Measurements from ENCODE around the gene RAI1.

The RAI1 gene

DNA sequence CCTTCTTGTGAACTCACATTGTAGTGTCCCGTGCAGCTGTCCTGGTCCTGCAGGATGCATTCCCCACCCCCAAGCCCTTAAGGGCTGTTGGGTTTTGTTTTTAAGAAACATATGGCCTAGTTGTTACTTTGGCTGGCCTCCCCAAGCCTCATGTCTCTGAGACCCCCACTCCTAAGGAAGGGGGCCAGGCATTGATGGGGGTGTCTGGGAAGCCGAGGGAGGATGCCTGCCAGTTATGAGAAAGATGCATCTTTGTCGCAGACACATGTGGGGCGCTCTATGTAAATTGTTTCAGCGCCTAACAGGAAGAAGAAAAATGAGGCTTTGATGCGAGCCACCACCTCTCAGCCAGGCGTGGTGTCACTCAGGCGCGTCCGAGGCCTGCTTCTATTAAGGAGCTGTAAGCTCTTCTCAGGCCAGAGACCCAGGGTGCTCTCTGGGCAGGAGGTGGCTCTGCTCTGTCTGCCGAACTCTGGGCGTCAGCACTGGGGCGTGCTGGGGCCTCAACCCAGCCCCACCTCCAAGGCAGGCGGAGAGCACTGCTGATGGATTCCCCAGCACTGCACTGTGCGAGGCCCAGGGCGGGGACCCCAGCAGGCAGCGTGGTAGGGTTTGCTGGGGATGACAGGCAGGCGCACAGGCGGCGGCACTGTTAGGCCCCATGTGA lies 85.0 kb downstream of the RAI1 start:
- DNase-seq (ENCODE audit: low read depth, low spot score) = no peak

DNA sequence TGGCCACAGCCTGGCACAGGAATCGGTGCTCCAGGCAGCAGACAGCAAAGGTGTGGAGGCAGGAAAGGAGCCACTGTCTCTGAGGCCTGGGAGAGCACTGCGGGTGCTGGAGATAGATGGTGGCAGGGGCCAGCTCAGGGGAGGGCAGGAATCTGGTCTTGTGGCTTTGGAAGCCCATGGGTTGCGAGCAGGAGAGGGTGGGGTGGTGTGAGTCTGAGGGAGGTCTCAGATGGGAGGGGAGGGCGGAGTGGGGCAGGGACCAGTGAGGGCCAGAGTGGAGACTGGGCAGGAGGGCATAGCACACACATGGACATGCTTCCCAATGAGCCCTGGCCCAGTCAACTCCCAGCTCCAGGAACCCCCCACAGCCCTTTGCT lies 85.5 kb downstream of the RAI1 start:
- no peak for DNase-seq (ENCODE audit: low read depth, low spot score)

DNA sequence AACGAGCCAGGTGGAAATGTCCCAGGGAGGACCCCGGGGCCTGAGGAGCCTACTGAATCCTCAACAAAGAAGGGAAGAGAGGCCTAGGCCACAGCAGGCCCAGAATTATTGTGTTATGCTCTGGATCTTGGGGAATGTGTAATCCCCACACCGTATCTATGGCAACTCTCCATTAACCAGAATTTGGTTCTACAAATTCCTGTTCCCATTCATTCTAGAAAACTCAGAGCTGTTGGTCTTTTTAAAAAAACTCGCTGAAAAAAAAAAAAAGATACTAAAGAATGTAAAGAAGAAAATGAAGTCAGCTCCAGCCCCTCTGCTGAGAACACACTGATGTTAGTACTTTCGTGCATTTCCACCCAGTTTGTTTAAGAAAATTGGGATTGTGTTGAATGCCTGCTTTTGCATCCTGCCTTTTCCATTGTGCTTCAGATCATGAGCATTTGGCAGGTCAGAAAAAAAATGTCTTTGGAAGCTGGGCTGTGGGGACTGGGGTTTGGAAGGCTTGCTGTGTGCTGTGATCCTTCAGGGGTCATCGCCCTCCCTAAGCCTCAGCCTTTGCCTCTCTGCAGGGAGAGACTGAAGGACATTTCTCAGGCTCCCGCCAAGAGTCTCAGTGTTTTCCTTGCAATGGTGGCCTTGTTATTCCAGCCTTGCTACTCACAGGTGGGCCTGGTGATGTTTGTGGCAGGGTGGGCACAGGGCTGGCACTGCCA lies 86.1 kb downstream of the RAI1 start:
- no peak for DNase-seq (ENCODE audit: low read depth, low spot score)

DNA sequence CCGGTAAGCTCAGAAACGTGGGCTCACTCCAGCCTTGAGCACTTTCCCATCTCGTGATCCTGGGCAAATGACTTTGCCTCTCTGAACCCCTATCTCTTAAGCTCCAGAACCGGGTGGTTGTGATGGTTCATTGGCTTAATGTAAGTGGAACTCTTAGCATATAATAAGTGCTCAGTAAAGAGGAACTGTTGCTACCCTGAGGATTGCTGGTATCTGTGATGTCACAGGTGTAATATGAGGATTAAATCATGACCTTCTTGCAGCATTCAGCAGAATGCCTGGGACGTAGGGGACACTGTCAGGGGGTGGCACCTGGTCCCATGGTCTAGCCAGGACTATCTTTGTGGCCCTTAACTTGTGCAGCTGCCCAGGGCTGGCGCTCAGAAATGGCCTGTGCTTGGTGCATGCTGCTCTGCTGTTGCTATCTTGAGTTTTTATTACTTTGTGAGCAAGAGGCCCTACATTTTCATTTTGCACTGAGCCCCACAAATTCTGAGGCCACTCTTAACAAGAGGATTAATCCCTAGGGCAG lies 86.7 kb downstream of the RAI1 start:
- no peak for DNase-seq (ENCODE audit: low read depth, low spot score)

DNA sequence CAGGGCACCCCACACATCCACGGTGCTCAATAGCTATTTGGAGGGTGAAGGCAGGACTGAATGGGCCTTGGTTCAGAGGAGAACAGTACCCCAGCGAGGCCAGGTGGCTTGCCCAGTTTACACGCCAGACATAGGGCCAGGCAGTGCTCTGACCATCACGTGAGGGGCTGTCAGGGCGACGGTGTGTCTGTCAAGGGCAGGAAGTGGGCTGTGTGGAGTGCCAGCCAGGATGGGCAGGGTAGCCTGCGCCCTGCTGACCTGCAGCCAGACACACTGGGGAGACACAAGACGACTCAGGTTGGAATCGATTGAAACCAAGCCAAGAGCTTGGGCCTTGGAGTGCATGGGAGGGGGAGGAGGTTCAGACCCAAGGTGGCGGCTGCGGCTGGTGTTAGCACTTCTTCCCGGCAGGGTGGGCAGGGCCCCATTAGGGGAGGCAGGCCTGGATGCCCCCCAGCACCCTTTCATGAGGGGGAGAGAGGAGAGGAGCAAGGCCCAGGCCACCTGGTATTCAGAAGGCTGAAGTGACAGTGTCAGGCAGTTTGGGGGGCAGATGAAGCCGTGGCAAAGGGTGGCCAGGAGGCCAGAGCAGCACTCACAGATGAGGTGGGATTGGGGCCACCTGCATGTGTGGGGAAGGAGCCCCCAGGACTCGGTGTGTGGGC lies 87.3 kb downstream of the RAI1 start:
- no peak for DNase-seq (ENCODE audit: low read depth, low spot score)

DNA sequence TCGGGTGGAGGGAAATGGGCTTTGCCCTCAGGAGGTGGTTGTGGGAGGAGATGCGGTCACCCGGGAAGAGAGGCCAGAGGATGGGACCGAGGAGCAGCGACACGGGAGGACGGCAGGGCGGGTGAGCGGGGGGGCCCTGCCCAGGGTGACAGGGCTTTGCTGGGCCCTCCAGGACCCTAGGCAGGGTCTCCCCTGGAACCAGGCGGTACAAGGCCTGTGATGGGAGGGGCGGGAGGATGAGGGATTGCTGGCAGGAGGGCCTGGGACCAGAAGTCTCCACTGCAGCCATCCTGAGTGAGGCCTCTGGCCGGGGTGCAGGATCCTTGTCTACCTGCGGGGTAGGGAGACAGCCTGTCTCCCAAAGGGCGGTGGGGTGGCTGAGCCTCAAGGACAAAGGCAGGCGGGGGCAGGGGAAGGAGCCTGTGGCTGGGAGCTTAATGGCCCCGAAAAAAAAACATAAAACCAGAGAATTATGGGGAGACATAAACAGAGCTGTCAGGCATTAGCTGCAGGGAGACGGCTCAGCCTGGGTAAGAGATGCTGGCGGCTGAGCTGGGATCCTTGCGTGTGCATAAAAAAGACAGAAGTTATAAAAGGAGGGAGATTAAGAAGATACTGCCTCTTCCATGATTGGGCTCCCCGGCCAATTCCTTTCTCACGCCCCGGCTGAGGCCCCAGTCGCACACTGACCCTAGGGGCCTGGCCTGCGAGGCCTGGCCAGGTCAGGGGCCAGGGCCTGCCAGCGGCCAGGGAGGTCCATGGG lies 88.8 kb downstream of the RAI1 start:
- no peak for DNase-seq (ENCODE audit: low read depth, low spot score)

DNA sequence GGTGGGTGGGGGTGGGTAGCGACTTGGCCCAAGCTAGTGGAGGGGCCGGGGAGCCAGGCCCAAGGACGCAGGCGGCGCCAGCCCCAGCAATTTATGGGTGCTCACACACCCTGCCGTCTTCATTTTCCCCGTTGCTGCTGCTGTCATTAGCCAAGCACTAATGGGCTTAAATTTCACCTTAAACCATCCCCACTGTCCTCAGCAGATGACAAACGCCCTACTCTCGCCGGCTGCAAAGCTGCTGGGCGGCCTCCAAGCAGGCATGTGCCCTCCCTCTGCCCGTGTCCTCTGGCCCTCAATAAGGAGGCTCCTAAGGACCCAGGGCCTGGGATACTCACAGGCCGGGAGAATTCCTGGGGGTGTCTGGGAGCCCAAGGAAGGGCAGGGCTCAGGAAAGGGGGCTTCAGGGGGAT lies 89.4 kb downstream of the RAI1 start:
- DNase-seq (ENCODE audit: low read depth, low spot score) = no peak

DNA sequence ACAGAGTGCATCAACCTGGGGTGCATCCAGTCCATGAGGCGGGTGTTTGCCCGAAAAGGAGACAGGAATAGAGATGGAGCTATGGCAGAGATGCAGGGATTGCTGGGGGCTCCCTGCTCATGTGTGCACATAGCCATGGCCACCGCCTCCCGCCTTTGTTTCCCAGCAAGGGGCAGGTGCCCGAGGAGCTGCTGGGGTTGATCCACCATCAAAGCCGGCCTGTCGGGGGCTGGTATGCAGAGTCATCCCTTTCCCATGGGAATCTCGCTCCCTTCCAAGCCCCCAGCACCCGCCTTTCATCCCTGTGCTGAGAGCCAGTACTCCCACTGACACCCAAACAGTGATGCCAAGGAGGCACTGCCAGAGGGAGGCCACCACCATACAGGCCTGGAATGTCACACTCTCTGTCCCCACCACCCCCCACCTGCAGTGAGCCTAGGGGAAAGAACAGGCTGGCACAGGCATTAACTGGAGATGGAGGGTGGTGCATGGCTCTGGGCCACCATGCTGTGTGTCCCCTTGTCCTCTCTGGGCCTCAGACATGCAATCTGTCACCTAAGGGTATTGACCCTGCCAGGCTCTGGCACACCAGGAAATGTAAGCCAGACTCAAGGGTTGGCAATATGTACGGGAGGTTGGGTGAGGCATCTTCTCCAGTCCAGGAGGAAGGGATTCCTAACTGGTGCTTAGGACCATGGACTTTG lies 90.4 kb downstream of the RAI1 start:
- DNase-seq (ENCODE audit: low read depth, low spot score) = no peak

DNA sequence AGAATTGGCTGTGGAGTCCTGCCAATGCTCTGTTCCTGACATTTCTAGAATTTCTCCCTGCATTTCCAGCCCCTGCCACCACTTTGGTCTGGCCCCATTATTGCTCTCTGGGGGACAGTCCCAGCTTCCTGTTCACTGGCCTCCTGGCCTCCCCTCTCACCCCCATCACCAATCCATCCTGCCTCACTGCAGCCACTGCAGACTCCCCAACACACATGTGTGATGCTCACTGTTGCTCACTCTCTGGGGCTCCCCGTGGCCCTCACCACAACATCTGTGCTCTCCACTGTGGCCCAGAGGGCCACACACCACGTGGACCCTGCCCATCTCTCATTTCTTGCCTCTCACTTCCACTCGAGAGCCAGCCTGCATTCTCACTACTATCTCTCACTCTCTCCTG lies 91.0 kb downstream of the RAI1 start:
- DNase-seq (ENCODE audit: low read depth, low spot score) = no peak

DNA sequence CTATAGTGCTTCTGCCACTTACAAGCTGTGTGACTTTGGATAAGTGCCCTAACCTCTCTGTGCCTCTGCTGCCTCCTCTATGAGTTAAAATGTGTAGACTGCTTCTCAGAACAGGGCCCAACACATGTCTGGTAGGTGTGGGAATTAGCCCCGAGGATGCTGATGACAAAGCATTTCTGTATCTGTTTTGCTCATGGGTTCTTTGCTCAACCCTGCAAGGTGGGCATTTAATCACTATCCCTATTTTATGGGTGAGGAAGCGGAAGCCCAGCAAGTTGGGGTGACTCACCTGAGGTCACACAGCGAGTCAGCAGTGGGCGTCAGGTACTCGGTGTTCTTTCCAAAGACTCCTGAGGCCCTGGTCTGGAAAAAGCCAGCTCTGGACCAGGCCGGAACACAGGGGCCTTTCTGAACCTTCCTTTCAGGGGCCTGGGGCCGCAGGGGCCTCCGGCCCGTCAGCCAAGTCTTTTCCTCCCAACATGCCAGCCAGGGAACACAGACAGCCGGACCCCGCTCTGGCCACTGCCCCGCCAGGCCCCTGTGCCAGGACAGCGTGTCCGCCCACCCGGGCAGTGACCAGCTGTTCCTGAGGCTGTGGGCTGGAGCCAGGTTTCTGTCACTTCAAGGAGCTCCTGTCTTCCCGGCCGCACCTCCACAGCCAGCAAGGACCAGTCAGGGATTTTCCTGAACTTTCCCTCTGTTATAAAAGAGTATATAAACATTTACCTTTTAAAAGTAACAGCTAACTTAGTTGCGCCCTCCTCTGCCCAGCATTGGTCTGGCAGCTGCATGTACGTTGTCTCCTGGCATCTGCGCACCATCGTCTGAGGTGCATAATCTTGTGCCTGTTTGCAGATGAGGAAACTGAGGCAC lies 93.0 kb downstream of the RAI1 start:
- DNase-seq (ENCODE audit: low read depth, low spot score) = no peak

DNA sequence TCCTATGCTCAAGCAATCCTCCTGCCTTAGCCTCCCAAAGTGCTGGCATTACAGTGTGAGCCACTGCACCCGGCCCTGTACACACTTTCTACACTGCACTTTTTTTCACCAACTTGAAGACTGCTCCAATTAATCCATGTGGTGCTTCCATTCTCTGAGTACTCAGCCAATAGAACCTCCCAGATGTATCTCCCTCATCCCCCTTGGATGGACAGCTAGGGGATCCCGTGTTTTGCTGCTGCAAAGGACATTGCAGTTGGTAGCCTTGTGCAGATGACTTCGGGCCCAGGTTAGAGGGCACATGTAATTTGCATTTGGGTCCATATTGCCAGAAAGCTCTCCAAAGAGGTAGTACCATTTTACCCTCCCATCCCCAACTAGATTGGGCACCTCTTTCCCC lies 95.6 kb downstream of the RAI1 start:
- no peak for DNase-seq (ENCODE audit: low read depth, low spot score)

DNA sequence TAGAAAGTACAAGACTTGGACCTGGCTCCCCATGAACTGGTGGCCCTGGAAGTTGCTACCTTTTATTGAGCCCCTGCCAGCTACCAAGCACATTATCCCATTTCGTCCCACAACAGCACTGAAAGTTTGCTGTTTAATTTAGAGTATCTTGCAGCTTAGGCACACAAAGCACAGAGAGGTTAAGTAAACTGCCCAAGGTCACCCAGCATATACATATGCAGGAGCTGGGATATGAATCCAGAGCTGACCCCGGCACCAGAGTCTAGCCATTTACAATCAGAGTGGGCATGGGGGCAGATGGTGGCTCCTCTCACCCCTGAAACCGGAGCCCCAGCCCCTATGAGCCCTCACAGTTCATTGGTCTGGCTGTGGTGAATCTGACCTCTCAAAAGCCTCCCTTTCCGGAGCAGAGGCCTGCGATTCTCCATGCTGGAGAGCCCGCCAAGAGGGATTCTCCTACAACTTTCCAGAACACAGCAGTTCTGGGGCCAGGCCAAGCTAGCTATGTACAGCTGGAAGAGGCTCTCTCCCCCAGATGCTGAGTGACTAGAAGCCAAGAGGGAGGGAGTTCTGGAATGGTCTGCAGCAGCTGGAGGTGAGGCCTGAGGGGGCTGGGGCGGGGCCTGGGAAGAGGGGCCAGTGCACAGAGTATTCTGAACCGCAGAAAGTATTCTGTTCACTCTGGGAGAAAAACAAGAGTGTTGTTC lies 97.2 kb downstream of the RAI1 start:
- DNase-seq (ENCODE audit: low read depth, low spot score) = no peak

DNA sequence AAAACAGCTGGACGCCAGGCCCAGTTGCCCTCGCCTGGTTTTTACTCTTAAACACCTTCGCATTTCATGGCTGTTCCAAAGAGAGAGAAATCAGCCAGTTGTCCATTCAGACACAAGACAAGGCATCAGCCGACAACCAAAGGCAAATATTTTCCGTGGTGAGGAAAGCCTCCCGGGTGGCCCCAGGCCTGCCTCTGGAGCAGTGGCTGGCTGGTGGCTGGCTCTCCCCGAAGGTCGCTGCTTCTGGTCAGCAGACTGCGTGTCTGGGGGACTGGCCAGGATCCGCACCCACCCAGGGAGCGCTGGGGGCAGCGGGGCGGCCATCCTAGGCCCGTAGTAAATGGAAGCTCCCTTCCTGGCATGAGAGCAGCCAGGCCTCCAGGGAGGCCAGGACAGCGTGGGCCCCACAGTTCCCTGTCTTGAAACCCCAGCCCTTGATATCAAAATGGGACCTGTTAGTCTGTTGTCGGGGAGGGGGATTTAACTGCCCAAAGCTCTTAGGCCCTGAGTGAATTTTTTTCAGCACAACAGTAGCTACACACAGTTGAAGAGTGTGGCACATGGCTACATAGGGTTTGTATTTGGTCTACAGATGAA lies 97.9 kb downstream of the RAI1 start:
- DNase-seq (ENCODE audit: low read depth, low spot score) = no peak

DNA sequence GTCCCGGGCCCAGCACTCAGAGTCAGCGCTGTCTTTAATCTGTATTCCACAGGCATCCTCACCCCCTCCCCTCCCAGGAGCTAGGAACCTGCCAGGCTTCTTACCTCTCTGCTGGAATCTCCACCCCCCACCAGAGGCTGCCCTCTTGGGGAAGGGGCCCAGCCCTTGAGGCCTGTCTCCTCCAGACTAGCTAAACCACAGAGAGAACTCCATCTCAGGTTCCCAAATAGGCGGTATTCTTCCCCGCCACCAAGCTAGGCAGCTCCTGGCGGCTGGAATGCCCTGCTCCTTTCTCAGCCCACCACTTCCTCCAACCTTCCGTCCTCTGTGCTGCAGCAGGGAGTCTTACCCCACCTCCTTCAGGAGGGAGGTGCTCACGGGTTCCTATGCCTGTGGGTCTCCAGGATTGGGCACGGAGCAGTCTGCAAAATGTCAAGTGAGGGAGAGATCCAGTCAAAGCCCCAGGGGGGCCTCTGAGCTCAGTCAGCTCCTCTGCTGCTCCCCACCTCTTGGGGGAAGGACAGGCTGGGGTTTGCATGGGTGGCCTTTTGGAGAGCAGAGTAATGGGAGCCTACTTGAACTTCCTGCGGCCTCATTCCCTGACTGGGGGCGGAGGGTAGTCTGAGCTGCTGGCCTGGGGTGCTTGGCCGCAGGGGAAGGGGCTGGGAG lies 99.8 kb downstream of the RAI1 start:
- no peak for DNase-seq (ENCODE audit: low read depth, low spot score)

DNA sequence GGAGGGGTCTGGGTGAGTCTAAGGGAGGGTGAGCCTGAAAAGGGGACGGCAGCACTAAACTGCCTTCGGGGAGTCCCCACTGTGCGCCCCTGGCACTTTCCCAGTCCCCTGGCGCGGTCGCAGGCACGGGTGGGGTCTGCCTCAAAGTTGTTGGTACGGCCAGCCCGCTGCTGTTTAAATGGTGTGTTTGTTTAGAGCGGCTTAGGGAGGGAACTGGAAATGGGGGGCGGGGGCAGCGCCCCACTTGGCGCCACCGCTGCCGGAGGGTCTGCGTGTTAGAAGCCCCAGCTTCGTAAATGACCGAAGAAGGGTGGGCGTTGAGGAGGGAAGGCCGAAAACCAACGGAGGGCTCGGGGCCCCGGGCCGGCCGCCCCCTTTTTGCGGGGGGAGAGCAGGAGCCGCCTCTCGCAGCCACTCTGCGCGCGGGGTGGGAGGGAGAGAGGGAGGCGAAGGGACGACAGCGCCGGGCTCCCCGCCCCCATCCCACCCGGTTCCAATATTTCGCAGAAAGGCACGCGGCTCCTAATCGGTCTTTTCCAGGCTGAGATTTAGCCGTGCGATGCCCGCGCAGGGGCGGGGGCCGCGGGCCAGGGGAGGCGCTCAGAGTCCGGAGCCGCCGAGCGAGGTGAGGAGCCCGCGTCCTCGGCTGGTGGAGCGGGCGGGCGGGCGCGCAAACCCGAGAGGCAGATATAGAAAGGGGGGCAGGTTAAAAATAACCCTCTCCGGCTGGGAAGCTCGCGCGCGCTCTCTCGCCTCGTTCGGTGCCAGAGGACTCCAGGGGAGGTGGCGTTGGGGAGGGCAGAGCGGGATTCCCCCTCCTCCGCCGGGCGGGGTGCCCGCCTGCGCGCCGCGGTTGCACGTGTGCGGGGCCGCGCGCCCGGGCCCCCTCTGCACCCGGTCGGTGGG lies 100.6 kb downstream of the RAI1 start:
- no peak for DNase-seq (ENCODE audit: low read depth, low spot score)

DNA sequence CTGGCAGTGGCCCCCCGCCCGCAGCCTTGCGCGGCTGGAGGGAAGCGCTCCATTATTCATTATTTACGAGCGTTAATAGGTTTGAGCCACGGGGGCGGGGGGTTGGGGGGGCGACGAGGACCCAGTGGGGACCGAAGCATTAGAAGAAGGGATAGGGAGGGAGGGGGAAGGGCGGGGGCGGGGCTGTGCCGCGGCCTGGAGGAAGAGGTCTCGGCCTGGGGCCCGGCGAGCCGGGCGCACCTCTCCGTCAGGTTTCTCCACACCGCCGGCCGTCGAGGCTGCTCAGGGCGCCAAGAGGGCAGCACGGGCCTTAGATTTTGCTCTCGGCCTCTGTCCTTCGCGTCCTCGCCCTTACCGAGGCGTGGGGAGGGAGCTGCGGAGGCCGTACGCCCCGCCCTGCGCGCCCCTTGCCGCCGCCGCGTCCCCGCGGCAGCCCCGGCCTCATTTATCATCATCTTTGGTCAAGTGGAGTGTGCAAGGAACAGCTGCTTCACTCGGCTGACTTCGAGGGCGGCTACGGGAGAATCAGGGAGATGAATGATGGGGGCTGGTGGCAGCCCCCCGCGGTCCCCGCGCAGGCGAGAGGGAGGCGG lies 101.4 kb downstream of the RAI1 start:
- DNase-seq (ENCODE audit: low read depth, low spot score) = no peak

DNA sequence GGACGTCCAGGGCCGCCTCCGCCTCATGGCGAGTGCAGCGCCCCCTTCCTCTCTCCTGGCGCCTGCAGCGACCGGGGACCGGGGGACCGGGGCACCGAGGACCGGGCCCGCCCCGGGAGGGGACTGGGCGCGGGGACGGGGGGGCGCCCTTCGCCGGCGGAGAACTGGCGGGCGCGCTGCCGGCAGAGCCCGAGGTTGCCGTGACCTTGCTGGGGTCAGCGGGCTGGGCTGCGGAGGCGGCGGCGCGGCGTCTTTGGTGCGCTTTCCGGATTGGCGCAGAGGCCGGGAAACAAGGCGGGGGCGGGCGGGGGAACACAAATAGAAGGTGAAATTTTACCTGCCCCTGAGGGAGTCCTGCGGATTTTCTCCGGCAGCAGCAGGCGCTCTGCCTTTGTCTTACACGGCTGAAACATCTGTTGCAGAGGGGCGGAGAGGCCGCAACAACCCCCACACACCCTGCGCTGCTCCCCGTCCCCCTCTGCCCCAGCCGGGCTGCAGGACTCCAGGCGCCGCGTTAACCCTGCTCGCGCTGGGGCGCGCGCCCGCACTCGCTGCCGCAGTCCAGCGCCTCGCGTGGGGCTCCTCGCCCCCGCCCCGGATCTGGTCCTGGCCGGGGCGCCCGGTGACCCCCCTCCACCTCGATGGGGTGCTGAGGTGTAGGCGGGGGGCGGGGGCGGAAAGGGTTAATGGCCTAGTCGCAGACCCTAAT lies 102.0 kb downstream of the RAI1 start:
- peak; percentile 23 for DNase-seq (ENCODE audit: low read depth, low spot score)

Measured in activated naive CD8-positive, alpha-beta T cell treated with anti-CD3 and anti-CD28 coated beads, Interleukin-2, amount 50 U/mL, for 16 hours (primary cell).